GM19351 (cell line): ENCODE results near the gene FHIP2A.
"Not testable (repeated sequence)": the region's sequence is repeated elsewhere in the genome, so short reads cannot be mapped to it uniquely, and the experiment has no call there.

ENCODE experiments used
- ATAC-seq: cut with Tn5 transposase; IDR thresholded peaks from one replicate; pipeline ENCODE4 v1.9.1; 2021; ENCODE audit warnings: mild to moderate bottlenecking, moderate library complexity; ENCODE audit not compliant: unreplicated experiment

The FHIP2A gene, protein sequence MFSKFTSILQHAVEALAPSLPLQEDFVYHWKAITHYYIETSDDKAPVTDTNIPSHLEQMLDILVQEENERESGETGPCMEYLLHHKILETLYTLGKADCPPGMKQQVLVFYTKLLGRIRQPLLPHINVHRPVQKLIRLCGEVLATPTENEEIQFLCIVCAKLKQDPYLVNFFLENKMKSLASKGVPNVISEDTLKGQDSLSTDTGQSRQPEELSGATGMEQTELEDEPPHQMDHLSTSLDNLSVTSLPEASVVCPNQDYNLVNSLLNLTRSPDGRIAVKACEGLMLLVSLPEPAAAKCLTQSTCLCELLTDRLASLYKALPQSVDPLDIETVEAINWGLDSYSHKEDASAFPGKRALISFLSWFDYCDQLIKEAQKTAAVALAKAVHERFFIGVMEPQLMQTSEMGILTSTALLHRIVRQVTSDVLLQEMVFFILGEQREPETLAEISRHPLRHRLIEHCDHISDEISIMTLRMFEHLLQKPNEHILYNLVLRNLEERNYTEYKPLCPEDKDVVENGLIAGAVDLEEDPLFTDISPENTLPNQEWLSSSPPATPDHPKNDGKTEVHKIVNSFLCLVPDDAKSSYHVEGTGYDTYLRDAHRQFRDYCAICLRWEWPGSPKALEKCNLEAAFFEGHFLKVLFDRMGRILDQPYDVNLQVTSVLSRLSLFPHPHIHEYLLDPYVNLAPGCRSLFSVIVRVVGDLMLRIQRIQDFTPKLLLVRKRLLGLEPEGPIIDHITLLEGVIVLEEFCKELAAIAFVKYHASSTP

DNA sequence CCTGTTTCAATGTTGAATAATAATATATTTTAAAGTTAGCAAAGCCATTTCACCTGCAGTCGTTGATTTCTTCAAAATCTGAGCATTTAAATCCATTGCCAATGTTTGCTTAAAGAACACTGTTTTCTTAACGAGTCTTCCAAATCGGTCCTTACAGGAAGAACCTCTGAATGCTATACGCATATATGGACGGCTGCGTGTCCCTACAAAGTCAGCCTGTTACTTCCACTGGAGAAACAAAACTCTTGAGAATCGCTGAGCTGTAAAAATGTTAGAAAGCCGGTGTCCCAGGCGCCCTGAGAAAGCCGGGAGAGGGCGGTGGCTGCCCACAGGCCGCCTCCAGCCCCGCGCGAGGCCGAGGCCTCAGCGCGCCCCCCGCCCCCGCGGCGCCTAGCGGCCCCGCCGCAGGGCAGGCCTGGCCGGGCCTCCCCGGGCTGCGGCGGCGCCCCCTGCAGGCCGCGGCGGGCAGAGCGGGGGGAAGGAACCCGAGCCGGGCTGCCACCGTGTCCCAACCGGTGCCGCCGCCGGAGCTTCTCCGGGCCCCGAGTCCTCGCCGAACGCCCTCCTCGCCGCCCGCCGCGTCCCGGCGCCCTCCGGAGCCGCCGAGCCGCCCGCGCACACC is at the start of gene FHIP2A:
Gene FHIP2A, plus strand, starts transcription at position 488 of the 622 bp plus-strand sequence. CDS start 299 bp downstream, outside the sequence.
- ATAC-seq = peak; percentile 65

DNA sequence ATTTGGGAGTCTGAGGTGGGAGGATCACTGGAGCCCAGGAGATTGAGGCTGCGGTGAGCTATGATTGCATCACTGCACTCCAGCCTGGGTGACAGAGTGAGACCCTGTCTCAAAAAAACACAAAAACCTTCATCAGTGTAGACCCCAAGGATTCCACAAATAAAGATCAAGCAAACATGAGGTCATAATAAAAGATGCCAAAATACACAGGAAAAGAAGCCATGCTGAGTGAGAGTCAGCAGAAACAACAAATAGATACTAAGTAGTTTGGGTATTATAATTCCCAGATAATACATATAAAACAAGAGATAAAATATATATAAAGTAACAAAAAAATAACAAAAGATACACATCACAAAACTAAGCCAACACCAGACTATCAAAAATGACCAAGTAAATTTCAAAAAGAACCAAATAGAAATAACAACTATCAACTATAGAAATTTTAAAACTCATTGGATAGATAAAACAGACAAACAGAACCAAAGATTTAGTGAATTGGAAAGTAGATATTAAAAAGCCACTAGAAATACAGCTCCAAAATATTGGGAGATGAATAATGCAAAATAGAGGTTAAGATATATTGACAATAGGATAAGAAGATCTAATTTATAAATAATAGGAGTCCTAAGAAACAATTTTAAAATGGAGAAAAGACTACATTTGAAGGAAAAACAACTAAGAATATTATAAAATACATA is 48.9 kb upstream of the FHIP2A start:
- no peak for ATAC-seq

DNA sequence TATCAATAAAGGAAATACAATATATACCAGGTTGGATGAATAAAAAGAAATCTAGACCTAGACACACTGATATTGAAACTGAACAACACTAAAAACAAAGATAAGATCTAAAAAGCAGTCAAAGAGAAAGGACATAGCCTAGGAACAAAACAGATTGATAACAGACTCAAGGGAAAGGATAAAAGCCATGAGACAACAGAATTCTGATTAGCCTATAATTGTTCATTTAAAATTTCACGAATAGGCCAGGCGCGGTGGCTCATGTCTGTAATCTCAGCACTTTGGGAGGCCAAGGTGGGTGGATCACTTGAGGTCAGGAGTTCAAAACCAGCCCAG is 48.4 kb upstream of the FHIP2A start:
- no peak for ATAC-seq

DNA sequence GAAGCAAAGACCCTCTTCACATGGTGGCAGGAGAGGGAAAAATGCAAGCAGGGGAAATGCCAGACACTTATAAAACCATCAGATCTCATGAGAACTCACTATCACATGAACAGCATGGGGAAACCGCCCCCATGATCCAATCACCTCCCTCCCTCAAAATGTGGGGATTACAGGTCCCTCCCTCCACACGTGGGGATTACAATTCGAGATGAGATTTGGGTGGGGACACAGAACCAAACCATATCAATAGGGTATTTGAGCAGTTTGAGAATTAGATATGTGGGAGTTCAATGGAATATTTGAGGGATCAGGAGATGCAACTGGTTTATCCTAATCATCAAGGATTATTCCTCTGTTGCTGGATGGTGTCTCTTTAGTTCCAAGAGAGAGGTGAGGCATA is 46.5 kb upstream of the FHIP2A start:
- not testable (repeated sequence) for ATAC-seq

DNA sequence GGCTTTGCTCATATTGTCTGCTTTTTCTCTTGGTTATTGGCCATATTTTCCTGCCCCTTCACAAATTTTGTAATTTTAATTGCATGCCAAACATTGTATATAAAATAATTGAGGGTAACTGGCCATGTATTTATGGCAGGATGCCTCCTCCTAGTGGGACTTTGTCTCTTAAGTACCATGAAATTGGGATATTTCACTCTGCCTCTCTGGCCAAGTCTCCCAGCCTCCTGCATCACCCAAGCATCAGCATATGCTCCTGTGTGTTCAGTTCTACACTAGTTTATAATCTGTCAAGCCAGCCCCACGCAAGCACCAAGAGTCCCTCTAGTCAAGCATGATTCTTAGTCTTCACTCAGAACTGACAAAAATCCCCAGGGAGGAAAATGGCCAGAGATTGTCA is 44.2 kb upstream of the FHIP2A start:
- no peak for ATAC-seq

DNA sequence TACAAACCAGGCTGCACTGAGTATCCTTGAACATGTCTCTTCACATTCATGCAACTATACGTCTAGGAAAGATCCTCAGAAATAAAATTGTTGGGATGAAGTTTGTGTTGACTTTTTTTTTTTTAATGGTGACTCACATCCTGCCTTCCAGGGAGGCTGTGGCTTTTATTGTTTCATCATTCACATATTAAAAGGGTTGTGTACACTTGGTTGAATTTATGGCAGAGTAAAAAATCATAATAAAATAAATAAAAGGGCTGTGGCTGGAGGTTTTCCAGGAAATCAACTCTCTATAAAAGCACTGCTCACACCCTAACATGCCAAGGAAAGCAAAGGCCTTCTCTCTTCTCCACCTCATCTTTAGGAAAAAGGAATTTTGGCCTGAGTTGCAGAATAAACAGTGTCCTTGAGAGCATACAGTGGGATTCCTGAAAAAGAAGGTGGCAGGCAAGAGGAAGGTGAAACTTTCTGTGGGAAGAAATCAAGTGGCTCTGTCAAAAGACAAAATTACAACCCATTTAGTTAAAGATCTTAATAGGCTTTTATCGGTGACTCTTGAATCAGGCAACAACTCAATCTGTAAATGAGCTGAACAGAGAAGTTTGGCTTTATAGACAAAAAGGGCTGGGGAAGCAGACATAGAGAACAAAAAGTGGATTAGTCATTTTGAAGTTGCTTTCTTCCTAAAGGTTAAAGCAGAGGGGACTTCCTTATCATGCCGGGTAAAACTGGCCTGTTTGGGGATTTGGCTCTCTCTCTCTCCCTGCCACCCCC is 41.6 kb upstream of the FHIP2A start:
- no peak for ATAC-seq

DNA sequence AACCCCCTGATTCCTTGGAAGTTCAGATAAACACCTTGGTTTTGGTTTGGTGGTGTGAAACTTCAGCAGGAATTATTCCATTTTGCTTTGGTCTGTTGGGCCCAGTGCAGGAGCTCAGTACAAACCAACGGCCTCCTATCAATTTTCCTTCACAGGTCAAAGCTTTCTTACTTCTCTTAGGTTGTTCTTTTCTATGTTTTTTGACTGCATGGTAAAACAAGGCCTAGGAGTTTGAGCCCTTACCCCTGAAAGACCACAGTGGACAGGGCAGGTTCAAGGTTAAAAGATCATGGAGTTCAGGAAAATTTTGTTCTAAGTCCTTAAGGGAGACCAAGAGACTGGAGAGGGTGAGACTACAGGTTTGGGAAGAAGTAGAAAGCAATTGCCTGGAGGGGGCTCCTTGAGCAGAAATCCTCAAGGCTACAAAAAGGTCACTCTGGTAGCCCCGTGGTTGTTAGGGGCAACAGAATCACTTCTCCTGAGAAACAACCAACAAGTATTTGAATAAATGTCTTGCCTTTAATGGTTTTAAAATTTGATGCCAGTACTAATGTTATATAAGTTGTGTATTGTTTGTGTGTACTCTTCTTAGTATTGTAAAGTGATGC is 40.9 kb upstream of the FHIP2A start:
- no peak for ATAC-seq

DNA sequence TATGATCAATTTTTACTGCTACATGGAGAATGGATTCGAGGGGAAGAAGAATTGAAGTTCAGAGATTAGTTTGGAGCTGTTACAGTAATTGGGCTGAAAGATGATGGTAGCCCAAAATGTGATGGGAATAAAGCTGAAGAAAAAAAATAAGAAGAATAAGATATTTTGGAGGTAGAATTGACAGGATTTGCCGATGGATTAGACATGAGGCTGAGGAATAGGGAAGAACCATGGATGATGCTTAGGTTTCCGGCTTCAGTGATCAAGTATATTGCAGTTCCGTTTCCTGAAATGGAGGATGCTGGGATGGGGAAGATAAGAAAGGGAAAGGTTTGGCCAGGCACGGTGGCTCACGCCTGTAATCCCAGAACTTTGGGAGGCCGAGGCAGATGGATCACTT is 38.9 kb upstream of the FHIP2A start:
- no peak for ATAC-seq

DNA sequence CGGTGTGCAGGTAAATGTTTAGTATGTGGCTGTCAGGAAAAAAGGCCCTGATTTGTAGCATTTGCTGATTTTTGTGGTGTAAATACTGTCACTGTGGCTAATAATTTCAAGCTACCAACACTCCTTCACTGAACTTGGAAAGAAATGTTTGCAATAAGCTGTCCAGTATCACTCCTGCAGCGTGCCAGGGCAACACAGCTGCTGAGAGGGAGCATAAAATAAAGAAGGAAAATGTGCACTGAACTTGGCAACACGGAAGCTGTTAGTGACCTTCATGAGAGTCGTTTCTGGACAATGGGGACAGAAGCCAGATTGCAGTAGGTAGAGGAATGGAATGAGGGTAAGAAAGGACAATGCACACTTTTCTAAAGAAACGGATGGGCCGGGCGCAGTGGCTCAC is 37.9 kb upstream of the FHIP2A start:
- ATAC-seq = no peak

DNA sequence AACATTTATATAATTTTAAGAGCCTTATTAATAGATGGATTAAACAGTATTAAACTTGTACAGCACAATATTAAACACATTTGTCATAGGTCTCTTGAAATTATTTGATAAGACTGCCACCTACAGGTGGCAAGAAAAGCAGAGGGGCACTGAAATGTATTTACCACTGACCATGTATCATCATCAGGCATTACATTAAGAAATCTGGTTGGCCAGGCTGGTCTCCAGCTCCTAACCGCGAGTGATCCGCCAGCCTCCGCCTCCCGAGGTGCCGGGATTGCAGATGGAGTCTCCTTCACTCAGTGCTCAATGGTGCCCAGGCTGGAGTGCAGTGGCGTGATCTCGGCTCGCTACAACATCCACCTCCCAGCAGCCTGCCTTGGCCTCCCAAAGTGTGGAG is 35.1 kb upstream of the FHIP2A start:
- ATAC-seq = peak; percentile 88

DNA sequence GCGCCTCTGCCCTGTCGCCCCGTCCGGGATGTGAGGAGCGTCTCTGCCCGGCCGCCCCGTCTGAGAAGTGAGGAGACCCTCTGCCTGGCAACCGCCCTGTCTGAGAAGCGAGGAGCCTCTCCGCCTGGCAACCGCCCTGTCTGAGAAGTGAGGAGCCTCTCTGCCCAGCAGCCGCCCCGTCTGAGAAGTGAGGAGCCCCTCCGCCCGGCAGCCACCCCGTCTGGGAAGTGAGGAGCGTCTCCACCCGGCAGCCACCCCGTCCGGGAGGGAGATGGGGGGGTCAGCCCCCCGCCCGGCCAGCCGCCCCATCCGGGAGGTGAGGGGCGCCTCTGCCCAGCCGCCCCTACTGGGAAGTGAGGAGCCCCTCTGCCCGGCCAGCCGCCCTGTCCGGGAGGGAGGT is 34.4 kb upstream of the FHIP2A start:
- ATAC-seq = not testable (repeated sequence)

DNA sequence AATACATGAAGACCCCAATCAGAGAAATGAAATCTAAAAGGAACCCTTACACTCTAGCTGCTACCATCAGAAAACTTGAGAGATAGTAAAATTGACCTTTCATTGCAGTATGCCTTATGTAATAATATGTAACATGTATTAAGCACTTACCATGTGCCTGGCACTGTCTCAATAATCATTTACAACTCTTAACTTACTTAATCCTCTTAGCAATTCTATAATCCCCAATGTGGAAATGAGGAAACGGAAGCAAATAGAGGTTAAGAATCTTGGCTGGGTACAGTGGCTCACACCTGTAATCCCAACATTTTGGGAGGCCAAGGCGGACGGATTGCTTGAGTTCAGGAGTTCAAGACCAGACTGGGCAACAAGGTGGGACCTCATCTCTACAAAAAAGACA is 29.8 kb upstream of the FHIP2A start:
- ATAC-seq = no peak

DNA sequence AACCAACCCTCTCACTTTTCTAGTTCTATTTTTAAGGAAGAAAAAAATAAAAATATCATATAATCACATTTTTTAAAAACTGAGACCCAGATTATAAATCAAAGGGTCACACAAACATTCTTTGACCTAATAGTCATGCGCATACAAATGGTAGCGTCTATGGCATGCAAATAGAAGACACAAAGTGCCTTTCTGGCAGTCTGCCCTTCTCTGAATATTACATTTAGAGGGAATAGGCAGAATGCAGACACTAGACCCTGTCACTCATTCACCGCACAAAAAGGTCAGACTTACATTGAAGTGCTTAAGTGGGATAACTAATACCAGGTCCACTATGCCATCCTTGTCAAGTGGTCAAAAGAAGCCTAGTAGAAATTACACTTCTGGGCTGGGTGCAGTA is 26.5 kb upstream of the FHIP2A start:
- no peak for ATAC-seq

DNA sequence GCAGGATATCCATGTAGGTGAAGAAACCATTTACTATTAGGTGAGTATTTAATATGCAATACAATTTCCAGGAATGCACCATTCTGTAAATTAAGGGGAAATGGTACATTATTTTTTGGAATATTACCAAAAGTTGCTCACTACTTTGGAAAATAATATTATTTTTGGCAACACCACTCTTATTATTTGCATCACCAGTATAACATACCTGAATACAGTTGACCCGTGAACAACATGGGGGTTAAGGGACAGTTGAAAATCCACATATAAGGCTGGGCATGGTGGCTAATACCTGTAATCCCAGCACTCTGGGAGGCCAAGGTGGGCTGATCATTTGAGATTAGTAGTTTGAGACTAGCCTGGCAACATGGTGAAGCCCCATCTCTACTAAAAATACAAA is 21.2 kb upstream of the FHIP2A start:
- ATAC-seq = no peak

DNA sequence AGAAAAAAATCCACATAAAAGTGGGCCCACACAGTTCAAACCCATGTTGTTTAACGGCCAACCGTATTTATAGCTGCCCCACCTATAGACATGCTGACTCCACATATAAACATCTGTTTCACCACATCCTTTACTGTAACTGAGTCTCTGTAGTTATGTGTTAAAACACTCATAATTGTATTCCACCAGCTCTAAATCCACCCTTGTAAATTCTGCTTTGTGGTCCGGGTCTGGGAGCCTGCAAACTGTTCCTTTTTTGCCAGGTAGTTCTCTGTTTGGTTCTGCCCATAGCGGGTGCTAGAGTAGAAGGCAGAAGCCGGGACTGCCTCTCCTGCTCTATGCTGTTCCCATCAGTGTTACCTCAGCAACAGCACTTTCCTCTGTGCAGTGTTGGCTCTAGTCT is 20.2 kb upstream of the FHIP2A start:
- peak; percentile 89 for ATAC-seq

DNA sequence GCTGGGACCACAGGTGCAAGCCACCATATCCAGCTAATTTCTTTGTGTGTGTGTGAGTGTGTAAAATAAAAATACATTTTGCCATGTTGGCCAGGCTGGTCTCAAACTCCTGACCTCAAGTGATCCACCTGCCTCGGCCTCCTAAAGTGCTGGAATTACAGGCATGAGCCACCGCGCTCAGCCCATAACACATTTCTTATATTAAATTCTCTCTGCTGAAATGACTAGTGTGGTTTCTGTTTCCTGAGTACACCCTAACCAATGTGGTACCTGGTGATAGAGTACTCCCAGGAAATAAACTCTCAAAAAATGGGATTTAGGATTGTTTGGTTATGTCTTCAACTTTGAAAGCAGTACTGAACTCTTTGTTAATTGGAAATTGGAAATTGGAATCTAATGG is 19.4 kb upstream of the FHIP2A start:
- no peak for ATAC-seq

DNA sequence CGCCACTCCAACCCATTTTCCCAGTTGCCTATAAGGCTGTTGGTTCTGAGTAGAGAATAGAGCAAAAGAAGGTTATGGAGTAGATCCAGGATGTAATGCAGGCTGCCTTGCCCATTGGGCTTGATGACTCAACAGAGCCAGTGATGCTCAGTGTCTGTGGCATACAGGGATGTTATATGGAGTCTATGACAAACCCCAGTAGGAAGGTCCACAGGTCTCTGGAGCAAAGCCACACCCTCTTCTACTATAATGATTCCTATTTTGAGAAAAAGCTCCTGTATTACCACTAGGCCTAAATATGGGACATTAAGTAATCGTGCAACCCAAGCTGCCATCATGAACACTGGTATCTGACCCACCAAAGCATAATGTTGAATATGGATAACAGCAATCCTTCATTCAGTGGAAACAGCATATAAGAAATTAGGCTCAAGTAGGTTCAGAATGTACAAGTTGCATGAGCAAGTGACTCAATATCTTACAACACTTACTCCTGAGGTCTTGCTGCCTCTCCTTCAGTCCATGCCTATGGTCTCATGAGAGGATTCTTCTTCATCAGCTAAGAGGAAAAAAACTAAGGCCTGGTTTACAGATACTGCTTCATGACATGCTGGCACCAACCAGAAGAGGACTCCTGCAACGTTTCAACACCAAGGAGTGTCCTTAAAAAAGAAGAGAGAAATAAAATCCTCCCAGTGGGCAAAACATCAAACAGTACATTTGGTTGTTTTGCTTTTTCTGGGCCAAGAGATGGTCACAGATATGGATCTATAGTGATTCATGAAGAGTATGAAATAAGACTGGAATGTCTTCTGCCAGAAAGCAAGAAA is 14.8 kb upstream of the FHIP2A start:
- ATAC-seq = no peak

DNA sequence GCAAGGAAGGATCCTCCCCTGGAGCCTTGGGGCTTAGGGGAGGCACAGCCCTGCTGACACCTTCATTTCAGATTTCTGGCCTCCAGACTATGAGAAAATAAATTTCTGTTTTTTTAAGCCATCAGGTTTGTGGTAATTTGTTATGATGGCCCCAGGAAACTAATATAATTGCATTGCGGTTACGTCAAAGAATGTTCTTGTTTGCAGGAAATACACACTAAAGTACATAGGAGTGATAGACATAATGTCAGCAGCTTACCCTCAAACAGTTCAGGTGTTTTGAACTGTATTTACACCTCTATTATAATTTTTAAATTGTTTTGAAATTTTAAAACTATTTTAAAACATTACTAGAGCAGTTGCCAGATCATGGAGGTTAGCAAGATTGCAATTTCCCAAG is 12.6 kb upstream of the FHIP2A start:
- ATAC-seq = no peak

DNA sequence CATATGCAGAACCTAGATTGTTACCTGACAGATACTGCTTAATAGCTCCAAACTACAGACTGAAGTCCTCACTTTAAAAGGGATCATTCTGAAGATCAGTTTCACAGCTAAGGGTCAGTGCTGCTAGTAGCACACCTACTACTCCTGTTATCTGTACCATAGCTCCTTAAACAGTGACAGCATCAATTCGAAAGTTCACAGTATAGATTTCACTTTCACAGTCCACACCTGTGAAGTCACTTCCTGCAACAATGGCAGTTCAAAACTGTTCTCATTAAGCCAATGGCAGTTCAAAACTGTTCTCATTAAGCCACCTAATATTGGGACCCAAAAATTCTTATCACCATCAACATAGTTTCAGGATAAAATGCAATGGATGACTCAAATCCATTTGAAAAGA is 10.7 kb upstream of the FHIP2A start:
- peak; percentile 100 for ATAC-seq
